Activated CD4-positive, alpha-beta T cell treated with anti-CD3 and anti-CD28 coated beads, Interleukin-2, amount 10 ng/mL, durations not matched to agents 7 days and 5 days (primary cell): ENCODE measurements around the gene TBX10. TPM values are rescaled to one million over a fixed set of nuclear protein-coding genes. Genes with fewer than 3 reads are reported as not detected.
"Not testable (repeated sequence)": the region's sequence is repeated elsewhere in the genome, so short reads cannot be mapped to it uniquely, and the experiment has no call there.

Experiments used
- CTCF ChIA-PET: fragments of 350-600 bp; sonication (Branson Sonifier 250); formaldehyde crosslinking; loops from one replicate; lab custom pipeline; 2021; ENCODE audit warnings: antibody characterized with exemption; lab: Charles Lee
- POLR2A ChIA-PET: fragments of 350-600 bp; sonication (Branson Sonifier 250); formaldehyde crosslinking; loops from one replicate; lab custom pipeline; 2021; ENCODE audit warnings: antibody characterized with exemption; lab: Charles Lee
- DNase-seq: peaks from one replicate; pipeline ENCODE4 v3.0.0-alpha.2; 2020
- H3K27ac Mint-ChIP-seq: one replicate; pipeline ENCODE4 v1.8.0; 2021; ENCODE audit warnings: mild to moderate bottlenecking, moderate library complexity, mixed read lengths
- H3K27me3 Mint-ChIP-seq: one replicate; pipeline ENCODE4 v1.8.0; 2021; ENCODE audit warnings: mixed read lengths
- H3K36me3 Mint-ChIP-seq: one replicate; pipeline ENCODE4 v1.8.0; 2021; ENCODE audit warnings: low read depth, mixed read lengths
- H3K4me1 Mint-ChIP-seq: one replicate; pipeline ENCODE4 v1.8.0; 2021; ENCODE audit warnings: mixed read lengths
- H3K4me3 Mint-ChIP-seq: one replicate; pipeline ENCODE4 v1.8.0; 2021; ENCODE audit warnings: mild to moderate bottlenecking, moderate library complexity, mixed read lengths
- H3K9me3 Mint-ChIP-seq: one replicate; pipeline ENCODE4 v1.8.0; 2021; ENCODE audit warnings: mixed read lengths
- total RNA-seq, 2 experiments: library from RNA; stranded (reverse); gene quantifications; one replicate each; pipeline ENCODE4 v1.2.3, GENCODE V29; 2021

Gene TBX10
- total RNA-seq, 2 experiments from 2014 or later = not detected

- H3K4me3 Mint-ChIP-seq, DNase-seq, POLR2A ChIA-PET, H3K27me3 Mint-ChIP-seq, CTCF ChIA-PET, H3K9me3 Mint-ChIP-seq: not testable (repeated sequence)
- H3K36me3 Mint-ChIP-seq = peaks cover 31% of the 10 kb centered on the region
- peaks cover 30% of the 10 kb centered on the region for H3K4me1 Mint-ChIP-seq
- H3K27ac Mint-ChIP-seq = peak overlapping the region; percentile 7
Measured at GRCh38 chr11:67588899-67589415, 50.6 kb downstream of the TBX10 start.

DNA sequence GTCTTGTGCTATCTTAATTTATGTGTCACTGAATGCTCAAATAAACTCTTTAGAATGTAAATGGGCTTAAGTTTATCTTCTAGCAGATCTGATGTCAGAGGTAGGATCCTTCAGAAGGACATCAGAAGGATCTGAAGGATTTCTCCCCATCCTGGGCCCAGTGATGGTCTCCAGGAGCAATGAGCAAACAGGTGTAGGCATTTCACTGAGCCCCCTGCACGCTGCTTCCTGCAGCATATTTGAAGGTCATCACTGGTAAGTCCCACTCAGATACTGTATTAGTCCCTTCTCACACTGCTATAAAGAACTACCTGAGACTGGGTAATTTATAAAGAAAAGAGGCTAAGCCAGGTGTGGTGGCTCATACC is 51.4 kb downstream of the TBX10 start:
- Mint-ChIP-seq H3K9me3 (peaks cover 5% of the 10 kb centered on the region), H3K4me1 (peaks cover 32% of the 10 kb centered on the region), H3K4me3 (no peak overlapping the region), H3K27me3 (no peaks in the 10 kb centered on the region), H3K36me3 (peaks cover 31% of the 10 kb centered on the region), H3K27ac (no peak overlapping the region)
- no peak for DNase-seq
- ChIA-PET POLR2A (no interaction called here), CTCF (no interaction called here)

DNA sequence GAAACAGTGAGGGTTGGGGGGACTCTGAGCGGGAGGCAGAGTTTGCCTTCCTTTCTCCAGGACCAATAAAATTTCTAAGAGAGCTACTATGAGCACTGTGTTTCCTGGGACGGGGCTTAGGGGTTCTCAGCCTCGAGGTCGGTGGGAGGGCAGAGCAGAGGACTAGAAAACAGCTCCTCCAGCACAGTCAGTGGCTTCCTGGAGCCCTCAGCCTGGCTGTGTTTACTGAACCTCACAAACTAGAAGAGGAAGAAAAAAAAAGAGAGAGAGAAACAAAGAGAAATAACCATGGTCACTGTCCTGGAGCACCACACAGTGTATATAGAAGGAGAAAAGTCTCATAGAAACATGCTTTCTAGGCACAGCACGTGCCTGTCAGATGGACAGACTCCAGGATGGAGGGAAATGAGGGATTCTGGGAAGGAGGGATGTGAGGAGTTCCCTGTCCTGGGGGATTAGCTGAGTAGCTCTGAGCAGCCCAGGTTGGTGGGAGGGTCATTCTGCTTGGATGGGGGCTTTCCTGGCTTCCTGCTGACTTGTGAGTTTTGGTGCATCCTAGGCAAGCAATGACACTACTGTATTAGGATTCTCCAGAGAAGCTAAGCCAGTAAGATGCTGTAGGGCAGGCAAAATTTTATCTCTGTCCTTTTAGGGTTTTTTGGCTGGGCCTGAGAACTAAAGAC is 52.9 kb downstream of the TBX10 start:
- peaks cover 31% of the 10 kb centered on the region for H3K36me3 Mint-ChIP-seq
- ChIA-PET POLR2A (no interaction called here), CTCF (interaction anchor here (1.5 kb wide), 1 partner anchor 43 kb away, joined by 3 read pairs; the partner anchor contains the start of gene NUDT8)
- peaks cover 44% of the 10 kb centered on the region for H3K4me1 Mint-ChIP-seq
- no peak for DNase-seq
- peaks cover 3% of the 10 kb centered on the region for H3K27me3 Mint-ChIP-seq
- H3K27ac Mint-ChIP-seq = peak overlapping the region; percentile 51
- peaks cover 5% of the 10 kb centered on the region for H3K9me3 Mint-ChIP-seq
- no peak overlapping the region for H3K4me3 Mint-ChIP-seq

DNA sequence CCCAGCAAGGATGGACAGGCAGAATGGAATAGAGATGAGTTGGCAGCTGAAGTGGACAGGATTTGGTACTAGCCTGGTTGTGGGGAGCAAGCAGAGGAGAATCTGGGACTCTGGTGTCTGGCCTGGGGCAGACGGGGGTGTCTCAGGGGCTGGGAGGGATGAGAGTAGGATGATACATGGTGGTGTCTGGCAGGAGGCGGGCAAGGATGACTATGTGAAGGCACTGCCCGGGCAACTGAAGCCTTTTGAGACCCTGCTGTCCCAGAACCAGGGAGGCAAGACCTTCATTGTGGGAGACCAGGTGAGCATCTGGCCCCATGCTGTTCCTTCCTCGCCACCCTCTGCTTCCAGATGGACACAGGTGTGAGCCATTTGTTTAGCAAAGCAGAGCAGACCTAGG is 53.7 kb downstream of the TBX10 start:
- Mint-ChIP-seq H3K4me3 (no peak overlapping the region), H3K27me3 (peaks cover 10% of the 10 kb centered on the region), H3K36me3 (peaks cover 31% of the 10 kb centered on the region), H3K4me1 (peaks cover 47% of the 10 kb centered on the region), H3K9me3 (peaks cover 5% of the 10 kb centered on the region), H3K27ac (peak overlapping the region; percentile 52)
- CTCF ChIA-PET = interaction anchor here (1.5 kb wide), 1 partner anchor 44 kb away, joined by 3 read pairs; the partner anchor contains the start of gene NUDT8
- DNase-seq = no peak
- POLR2A ChIA-PET = no interaction called here

GRCh38 chr11:67584881-67585873 is 54.4 kb downstream of the TBX10 start:
- CTCF ChIA-PET = interaction anchor here (1.4 kb wide), 1 partner anchor 31 kb away, joined by 3 read pairs; no protein-coding TSS in a partner anchor
- POLR2A ChIA-PET = interaction anchor here (0.6 kb wide), 1 partner anchor 1039 kb away, joined by 3 read pairs; the partner anchor contains the start of gene ZDHHC24
- Mint-ChIP-seq H3K4me3 (peak overlapping the region; percentile 73), H3K4me1 (peaks cover 50% of the 10 kb centered on the region), H3K9me3 (peaks cover 5% of the 10 kb centered on the region), H3K27ac (peak overlapping the region; percentile 84), H3K36me3 (peaks cover 33% of the 10 kb centered on the region), H3K27me3 (peaks cover 16% of the 10 kb centered on the region)
- no peak for DNase-seq

- Mint-ChIP-seq H3K4me1 (peaks cover 57% of the 10 kb centered on the region), H3K4me3 (peak overlapping the region; percentile 73), H3K27ac (peak overlapping the region; percentile 84), H3K27me3 (peaks cover 22% of the 10 kb centered on the region), H3K36me3 (peaks cover 33% of the 10 kb centered on the region), H3K9me3 (peaks cover 5% of the 10 kb centered on the region)
- DNase-seq = peak; percentile 50
- ChIA-PET POLR2A (interaction anchor here (0.6 to 1.0 kb wide), 2 partner anchors 62 to 1039 kb away, joined by 3 read pairs; partner anchors contain the start of gene ZDHHC24), CTCF (interaction anchor here (1.3 to 1.5 kb wide), 3 partner anchors 8 to 31 kb away, joined by 3 to 8 read pairs (median 5); no protein-coding TSS in a partner anchor)
Measured at GRCh38 chr11:67584205-67584880, 55.2 kb downstream of the TBX10 start.

DNA sequence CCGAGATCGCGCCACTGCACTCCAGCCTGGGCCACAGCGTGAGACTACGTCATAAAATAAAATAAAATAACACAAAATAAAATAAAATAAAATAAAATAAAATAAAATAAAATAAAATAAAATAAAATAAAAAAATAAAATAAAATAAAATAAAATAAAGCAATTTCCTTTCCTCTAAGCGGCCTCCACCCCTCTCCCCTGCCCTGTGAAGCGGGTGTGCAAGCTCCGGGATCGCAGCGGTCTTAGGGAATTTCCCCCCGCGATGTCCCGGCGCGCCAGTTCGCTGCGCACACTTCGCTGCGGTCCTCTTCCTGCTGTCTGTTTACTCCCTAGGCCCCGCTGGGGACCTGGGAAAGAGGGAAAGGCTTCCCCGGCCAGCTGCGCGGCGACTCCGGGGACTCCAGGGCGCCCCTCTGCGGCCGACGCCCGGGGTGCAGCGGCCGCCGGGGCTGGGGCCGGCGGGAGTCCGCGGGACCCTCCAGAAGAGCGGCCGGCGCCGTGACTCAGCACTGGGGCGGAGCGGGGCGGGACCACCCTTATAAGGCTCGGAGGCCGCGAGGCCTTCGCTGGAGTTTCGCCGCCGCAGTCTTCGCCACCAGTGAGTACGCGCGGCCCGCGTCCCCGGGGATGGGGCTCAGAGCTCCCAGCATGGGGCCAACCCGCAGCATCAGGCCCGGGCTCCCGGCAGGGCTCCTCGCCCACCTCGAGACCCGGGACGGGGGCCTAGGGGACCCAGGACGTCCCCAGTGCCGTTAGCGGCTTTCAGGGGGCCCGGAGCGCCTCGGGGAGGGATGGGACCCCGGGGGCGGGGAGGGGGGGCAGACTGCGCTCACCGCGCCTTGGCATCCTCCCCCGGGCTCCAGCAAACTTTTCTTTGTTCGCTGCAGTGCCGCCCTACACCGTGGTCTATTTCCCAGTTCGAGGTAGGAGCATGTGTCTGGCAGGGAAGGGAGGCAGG is 56.0 kb downstream of the TBX10 start, which contains the start of gene GSTP1:
Gene GSTP1, plus strand, starts transcription at position 566 of the 958 bp plus-strand sequence. Its CDS starts 32 bp downstream, at position 598.
- ChIA-PET CTCF (interaction anchor here (0.7 to 1.5 kb wide), 8 partner anchors 9 to 182 kb away, joined by 3 to 8 read pairs (median 3); partner anchors contain the start of gene PPP1CA), POLR2A (interaction anchor here (1.0 kb wide), 1 partner anchor 63 kb away, joined by 3 read pairs; no protein-coding TSS in a partner anchor)
- peak; percentile 76 for DNase-seq
- peak within 1 kb of the TSS; percentile 84 for H3K27ac Mint-ChIP-seq
- H3K27me3 Mint-ChIP-seq = peaks cover 26% of the 10 kb centered on the region
- H3K4me1 Mint-ChIP-seq = peaks cover 61% of the 10 kb centered on the region
- H3K36me3 Mint-ChIP-seq = peaks cover 33% of the 10 kb centered on the region
- H3K9me3 Mint-ChIP-seq = peaks cover 5% of the 10 kb centered on the region
- peak within 1 kb of the TSS; percentile 85 for H3K4me3 Mint-ChIP-seq

- Mint-ChIP-seq H3K4me1 (peaks cover 62% of the 10 kb centered on the region), H3K27me3 (peaks cover 28% of the 10 kb centered on the region), H3K27ac (peak overlapping the region; percentile 75), H3K4me3 (peak overlapping the region; percentile 74), H3K9me3 (peaks cover 3% of the 10 kb centered on the region), H3K36me3 (peaks cover 26% of the 10 kb centered on the region)
- DNase-seq = no peak
- ChIA-PET CTCF (interaction anchor here (1.0 to 1.4 kb wide), 3 partner anchors 9 to 181 kb away, joined by 3 to 5 read pairs (median 4); partner anchors contain the start of gene PPP1CA), POLR2A (no interaction called here)
Measured at GRCh38 chr11:67582011-67582410, 57.6 kb downstream of the TBX10 start.

GRCh38 chr11:67581469-67581868 is 58.1 kb downstream of the TBX10 start:
- peaks cover 20% of the 10 kb centered on the region for H3K36me3 Mint-ChIP-seq
- H3K27me3 Mint-ChIP-seq = peaks cover 28% of the 10 kb centered on the region
- peaks cover 59% of the 10 kb centered on the region for H3K4me1 Mint-ChIP-seq
- DNase-seq = no peak
- H3K9me3 Mint-ChIP-seq = no peaks in the 10 kb centered on the region
- CTCF ChIA-PET = interaction anchor here (1.4 kb wide), 1 partner anchor 180 kb away, joined by 3 read pairs; the partner anchor contains the start of gene PPP1CA
- POLR2A ChIA-PET = no interaction called here
- H3K4me3 Mint-ChIP-seq = no peak overlapping the region
- no peak overlapping the region for H3K27ac Mint-ChIP-seq
